NCI-H1417 treated with DMSO at 0.1 percent for 48 hours (cell line): Measurements from ENCODE around the gene LIN7B.

Experiments
- DNase-seq: peaks from one replicate; lab custom pipeline; 2025; lab: John Stamatoyannopoulos, UW

Gene LIN7B

GRCh38 chr19:49094505-49095482 is 19.4 kb upstream of the LIN7B start:
- no peak for DNase-seq

DNA sequence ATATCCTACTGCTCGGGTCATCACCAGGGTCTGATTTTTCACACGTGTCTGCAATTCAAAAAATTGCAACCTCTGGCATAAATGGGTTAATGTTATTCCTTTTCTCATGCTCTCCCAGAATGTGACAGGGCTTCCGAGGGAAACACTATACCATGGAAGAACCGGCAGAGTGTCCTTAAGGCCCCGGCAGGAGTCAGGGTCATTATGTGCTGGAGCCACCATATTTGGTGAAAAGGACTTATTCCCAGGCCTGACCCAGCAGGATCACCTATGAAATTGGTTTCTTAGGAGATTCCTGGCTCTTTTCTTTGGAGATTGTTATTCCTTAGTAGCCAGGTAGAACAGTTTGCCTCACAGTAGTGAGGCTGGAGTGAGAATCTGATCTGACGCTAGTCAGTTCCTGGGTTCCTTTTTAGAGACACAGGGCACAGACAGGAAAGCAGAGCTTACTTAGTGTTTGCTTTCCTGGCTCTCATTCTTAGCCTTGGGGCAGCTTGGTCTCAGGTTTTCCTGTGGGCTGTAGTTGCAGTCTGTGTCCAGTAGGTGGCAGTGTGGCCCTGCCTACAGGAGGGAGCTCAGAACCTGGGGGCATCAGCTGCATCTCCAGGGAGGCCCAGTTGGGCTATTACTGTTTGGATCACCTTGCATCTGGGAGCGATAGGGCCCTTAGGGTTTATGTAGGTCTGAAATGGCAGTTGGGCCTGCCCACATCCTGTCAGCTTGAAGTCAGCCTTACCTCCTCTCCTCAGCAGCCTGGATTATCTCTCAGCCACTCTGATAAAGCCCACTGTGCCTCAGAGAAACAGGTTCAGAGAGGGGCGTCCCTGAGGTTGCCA is 16.5 kb upstream of the LIN7B start:
- no peak for DNase-seq

- DNase-seq: no peak
Measured at GRCh38 chr19:49098795-49099194, 15.4 kb upstream of the LIN7B start.

DNA sequence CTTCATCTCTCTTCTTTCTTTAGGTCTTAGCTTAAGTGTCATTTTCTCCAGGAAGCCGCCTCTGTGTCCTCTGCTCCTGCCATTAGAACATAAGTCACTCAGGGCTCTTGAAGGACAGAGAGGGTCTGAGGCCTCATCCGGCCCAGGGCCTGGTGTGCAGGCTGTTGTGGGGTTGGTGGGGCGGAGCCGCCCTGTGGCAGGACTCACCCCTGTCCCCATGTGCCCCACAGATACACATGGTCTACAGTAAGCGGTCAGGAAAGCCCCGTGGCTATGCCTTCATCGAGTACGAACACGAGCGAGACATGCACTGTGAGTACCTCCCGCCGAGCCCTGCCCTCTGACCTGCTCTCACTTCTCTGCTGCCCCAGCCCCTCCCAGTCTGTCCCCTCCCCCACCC is 13.0 kb upstream of the LIN7B start:
- DNase-seq: no peak

DNA sequence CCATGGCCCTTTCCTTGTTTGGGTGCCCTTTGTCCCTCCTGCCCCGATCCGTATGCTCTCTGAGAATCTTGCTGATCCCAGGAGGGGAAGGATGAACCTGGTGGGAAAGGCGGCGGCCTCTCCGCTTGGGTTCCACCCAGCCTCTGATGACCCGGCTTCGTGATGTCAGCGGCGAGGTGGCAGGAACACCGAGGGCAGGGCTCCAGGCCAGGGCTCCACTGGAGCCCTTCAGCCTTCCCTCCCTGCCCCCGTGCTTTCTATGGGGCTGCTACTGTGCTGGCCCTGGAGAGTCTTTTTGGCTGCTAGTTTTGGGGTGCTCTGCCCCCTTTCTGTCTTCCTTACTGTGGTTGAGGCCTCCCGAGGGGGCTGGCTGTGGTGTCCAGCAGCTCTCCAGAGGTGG is 11.9 kb upstream of the LIN7B start:
- DNase-seq: no peak

GRCh38 chr19:49103331-49104085 is 10.7 kb upstream of the LIN7B start:
- no peak for DNase-seq

DNA sequence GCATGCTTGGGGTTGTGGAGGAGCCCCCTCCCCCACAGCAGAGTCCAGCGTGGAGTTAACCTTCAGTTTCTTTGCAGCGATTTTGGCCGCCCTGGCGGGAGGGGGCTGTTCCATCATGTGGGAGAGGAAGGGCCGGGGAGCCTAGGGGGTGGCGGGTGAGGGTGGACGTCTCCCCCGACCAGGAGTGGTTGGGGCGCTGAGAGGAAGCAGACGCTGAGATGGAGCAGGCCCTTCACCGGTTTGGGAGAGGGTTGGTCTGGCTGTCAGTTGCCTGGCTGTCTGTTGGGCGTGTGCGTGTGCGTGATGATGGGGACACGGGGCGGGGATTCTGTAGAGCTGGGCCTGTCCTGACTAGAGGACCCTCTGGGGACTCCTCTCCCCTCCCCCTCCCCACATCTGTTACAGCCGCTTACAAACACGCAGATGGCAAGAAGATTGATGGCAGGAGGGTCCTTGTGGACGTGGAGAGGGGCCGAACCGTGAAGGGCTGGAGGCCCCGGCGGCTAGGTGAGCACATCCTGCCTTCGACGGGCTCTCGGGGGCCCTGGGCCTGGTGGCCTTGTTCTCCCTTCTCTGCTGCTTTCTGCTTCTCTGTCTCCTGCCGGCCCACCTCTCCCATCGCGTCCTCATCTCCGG is 9.8 kb upstream of the LIN7B start:
- no peak for DNase-seq

DNA sequence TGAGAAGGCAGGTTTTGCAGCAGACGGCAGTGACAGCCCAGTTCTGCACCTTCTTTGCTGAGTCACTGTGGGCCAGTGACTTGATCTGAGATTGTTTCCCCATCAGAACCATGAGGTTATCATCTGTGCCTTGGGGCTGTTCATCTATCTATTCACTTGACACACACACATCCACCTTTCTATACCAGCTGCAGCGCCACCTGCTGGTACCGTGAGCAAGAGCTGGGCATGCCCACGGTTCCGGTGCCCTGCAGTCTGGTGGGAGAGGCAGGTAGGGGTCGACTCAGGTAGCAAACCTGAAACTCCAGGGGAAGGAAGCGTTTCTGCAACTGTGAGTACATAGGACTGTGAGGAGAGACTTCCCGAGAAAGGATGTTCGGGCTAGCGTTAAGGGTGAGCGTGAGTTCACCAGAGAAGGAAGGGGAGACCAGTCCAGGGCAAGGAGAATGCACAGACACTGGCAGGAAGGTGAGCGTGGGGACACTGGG is 7.5 kb upstream of the LIN7B start:
- no peak for DNase-seq

GRCh38 chr19:49107625-49108459 is 6.3 kb upstream of the LIN7B start:
- DNase-seq: no peak

DNA sequence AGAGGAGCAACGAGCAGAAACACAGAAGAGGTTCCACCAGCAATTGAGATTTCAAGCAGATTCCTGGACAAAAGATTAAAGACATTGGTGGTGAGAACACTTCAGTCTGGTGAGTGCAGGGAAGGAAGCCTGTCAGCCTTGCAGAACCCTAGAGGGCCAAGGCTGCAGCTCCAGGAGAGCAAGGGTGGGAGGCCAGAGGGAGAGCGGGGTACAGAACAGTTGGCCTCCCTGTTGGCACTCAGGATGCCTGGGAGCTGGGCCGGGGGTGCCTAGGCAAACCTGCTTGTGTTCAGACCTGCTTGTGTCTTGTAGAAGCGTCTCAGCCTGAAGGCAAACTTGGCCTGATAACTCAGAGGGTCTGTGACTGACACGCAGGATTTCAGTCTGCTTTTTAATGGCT is 5.1 kb upstream of the LIN7B start:
- no peak for DNase-seq

DNA sequence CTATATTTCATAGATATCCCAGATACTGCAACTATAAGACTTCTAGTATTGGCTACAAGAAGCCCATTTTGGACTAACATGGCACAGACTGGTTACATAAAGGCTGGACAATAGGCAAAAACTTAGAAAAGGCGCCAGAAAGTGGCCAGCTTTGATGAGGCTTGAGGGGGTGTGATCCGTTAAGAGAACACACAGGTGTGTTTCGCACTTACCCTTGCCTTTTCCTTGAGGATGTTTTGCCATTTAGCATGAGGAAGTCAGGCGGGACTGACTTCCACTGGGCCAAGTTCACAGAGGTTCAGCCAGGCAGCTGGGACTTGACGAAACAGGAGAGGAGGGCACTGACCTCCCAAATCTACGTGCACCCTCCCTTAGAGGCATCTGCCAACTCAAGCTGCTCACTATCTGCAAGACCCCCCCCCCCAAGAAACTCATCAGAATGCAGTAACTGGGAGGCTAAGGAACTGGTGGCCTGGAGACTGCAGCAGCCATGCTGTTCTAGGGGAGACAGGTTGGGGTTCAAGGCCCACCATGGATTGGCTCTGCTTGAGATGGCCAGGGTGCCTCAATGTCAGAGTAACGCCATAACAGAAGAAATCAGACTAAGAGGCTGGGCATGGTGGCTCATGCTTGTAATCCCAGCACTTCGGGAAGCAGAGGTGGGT is 4.5 kb upstream of the LIN7B start:
- DNase-seq: no peak

DNA sequence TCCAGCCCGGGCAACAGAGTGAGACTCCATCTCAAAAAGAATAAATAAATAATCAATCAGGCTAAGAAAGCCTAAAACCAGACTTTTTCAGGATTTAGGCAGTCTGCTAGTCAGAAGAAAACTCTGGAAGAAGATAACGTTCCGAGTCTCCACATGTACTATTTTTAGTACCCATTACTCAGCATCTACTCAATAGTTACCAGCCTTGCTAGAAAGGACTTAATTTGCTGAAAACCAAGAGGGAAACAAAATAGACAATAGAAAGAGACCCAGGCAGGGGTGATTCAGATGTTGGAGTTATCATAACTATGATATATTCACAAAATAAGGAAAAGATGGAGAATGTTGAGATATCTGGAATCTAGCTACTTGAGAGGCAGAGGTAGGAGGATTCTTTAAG is 3.6 kb upstream of the LIN7B start:
- DNase-seq: no peak

GRCh38 chr19:49111218-49111998 is 2.8 kb upstream of the LIN7B start:
- no peak for DNase-seq

- no peak for DNase-seq
Measured at GRCh38 chr19:49114630-49115363, 627 bp downstream of the LIN7B start.

DNA sequence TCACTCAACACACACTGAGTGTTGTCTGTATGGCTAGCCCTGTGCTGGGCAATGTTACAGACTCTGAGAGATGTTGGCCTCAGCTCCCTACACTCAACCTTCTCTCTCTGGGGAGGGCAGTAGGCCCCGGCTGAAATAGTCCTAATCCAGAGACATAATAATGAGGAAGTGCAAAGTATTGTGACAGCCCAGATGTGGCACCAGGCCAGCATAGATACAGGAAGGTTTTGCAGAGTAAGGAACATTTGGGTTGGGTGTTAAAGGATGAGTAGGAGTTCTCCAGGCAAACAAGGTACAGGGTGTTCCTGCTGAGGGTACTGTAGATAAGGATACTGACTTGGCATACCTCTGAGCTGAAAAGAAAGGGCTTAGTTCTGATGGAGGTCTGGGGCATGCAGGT is 2.4 kb downstream of the LIN7B start:
- no peak for DNase-seq

DNA sequence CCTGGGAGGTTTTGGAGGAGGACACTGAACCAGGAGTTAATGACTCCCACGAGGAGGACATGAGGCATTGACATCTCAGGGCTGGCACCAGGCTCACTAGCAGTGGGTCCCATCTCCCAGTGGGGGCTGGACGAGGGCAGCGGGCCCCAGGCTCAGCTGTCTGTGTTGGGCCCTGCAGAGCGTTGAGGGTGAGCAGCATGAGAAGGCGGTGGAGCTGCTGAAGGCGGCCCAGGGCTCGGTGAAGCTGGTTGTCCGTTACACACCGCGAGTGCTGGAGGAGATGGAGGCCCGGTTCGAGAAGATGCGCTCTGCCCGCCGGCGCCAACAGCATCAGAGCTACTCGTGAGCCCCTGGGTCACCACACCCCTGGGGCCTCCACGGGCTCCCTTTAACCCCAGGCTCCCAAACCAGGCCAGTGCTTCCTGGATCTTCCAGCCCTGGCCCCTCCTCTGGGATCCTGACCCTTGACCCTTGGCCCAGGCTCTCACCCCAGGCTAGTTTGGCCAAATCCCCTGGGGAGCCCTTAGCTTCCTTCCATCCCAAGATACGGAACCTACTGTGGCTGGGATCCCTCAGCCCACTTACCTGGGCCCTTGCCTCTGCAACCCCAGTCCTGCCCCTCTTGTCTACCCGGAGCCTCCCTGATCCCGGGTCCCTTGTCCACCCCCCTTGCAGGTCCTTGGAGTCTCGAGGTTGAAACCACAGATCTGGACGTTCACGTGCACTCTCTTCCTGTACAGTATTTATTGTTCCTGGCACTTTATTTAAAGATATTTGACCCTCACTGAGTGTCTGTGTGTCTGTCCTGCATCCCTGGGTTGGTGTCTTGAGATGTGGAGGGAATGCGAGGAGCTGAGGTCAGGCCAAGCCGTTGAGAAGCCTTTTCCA is 3.8 kb downstream of the LIN7B start:
- DNase-seq: no peak

- peak; percentile 65 for DNase-seq
Measured at GRCh38 chr19:49118565-49119410, 4.6 kb downstream of the LIN7B start, which contains the start of gene C19orf73. C19orf73 (minus strand) TSS chr19:49119143; CDS start chr19:49119022, 121 bp downstream.
